OCI-LY1 (cell line): ENCODE results near the gene CXCR6.

Experiments
- H2AFZ ChIP-seq: fragments of 200-600 bp; sonication (generic), shearing (Covaris generic); 2 replicates; pipeline ENCODE4 v1.6.0; 2014; ENCODE audit warnings: antibody characterized with exemption, mild to moderate bottlenecking, low read length
- H3F3A ChIP-seq: fragments of 200-600 bp; sonication (generic), shearing (Covaris generic); 2 replicates; pipeline ENCODE4 v1.6.0; 2014; ENCODE audit warnings: mild to moderate bottlenecking, antibody characterized with exemption, low read length, moderate library complexity; ENCODE audit not compliant: insufficient read depth
- H3K27ac ChIP-seq: fragments of 200-600 bp; sonication (generic); 2 replicates; pipeline ENCODE4 v1.5.1; 2014; ENCODE audit warnings: low read length, mixed run types, mild to moderate bottlenecking, low read depth; ENCODE audit not compliant: poor library complexity, severe bottlenecking
- H3K27me3 ChIP-seq: fragments of 200-600 bp; sonication (generic); 2 replicates; pipeline ENCODE4 v1.6.0; 2014; ENCODE audit warnings: antibody characterized with exemption, mild to moderate bottlenecking, low read length, moderate library complexity; ENCODE audit not compliant: insufficient read depth
- H3K36me3 ChIP-seq: fragments of 200-600 bp; sonication (generic); 2 replicates; pipeline ENCODE4 v1.6.1; 2014; ENCODE audit warnings: mild to moderate bottlenecking, antibody characterized with exemption, low read length, moderate library complexity, mixed read lengths; ENCODE audit not compliant: insufficient read depth
- H3K4me1 ChIP-seq: fragments of 200-600 bp; sonication (generic); 2 replicates; pipeline ENCODE4 v1.5.1; 2014; ENCODE audit warnings: mild to moderate bottlenecking, low read length, moderate library complexity; ENCODE audit not compliant: insufficient read depth, severe bottlenecking
- H3K4me2 ChIP-seq: fragments of 200-600 bp; sonication (generic), shearing (Covaris generic); 2 replicates; pipeline ENCODE4 v1.6.1; 2014; ENCODE audit warnings: low read length
- H3K4me3 ChIP-seq: fragments of 200-600 bp; sonication (generic); 2 replicates; pipeline ENCODE4 v1.5.1; 2014; ENCODE audit warnings: low read length, low read depth, mild to moderate bottlenecking, mixed read lengths; ENCODE audit not compliant: poor library complexity, severe bottlenecking
- H3K79me2 ChIP-seq: fragments of 200-600 bp; shearing (Covaris generic); 2 replicates; pipeline ENCODE4 v1.6.1; 2016; ENCODE audit warnings: mixed run types, low read length, mixed read lengths; ENCODE audit not compliant: insufficient read depth
- H3K9ac ChIP-seq: fragments of 200-600 bp; sonication (generic), shearing (Covaris generic); 2 replicates; pipeline ENCODE4 v1.6.1; 2014; ENCODE audit warnings: mild to moderate bottlenecking, low read length, mixed read lengths
- H3K9me2 ChIP-seq: fragments of 200-600 bp; sonication (generic), shearing (Covaris generic); 2 replicates; pipeline ENCODE4 v1.6.1; 2014; ENCODE audit warnings: low read depth, mild to moderate bottlenecking, low read length, mixed read lengths
- H3K9me3 ChIP-seq: fragments of 200-600 bp; shearing (Covaris generic); 2 replicates; pipeline ENCODE4 v1.6.1; 2014; ENCODE audit warnings: low read length, mixed read lengths
- H4K20me1 ChIP-seq: fragments of 200-600 bp; sonication (generic), shearing (Covaris generic); 2 replicates; pipeline ENCODE4 v1.6.0; 2016; ENCODE audit warnings: mild to moderate bottlenecking, low read length; ENCODE audit not compliant: insufficient read depth
- EZH2 ChIP-seq: fragments of 200-600 bp; sonication (generic), shearing (Covaris generic); IDR thresholded peaks from 2 replicates; pipeline ENCODE4 v1.8.0; 2017; ENCODE audit warnings: borderline replicate concordance, mixed run types, mild to moderate bottlenecking, antibody characterized with exemption, low read length, moderate library complexity, mixed read lengths
- TF ChIP-seq, protein P1 (sequence below): fragments of 200-600 bp; sonication (generic), shearing (Covaris generic); IDR thresholded peaks from 2 replicates; pipeline ENCODE4 v1.5.1; 2017; ENCODE audit warnings: mild to moderate bottlenecking, antibody characterized with exemption, low read length, moderate library complexity, mixed read lengths

CXCR6 gene

DNA sequence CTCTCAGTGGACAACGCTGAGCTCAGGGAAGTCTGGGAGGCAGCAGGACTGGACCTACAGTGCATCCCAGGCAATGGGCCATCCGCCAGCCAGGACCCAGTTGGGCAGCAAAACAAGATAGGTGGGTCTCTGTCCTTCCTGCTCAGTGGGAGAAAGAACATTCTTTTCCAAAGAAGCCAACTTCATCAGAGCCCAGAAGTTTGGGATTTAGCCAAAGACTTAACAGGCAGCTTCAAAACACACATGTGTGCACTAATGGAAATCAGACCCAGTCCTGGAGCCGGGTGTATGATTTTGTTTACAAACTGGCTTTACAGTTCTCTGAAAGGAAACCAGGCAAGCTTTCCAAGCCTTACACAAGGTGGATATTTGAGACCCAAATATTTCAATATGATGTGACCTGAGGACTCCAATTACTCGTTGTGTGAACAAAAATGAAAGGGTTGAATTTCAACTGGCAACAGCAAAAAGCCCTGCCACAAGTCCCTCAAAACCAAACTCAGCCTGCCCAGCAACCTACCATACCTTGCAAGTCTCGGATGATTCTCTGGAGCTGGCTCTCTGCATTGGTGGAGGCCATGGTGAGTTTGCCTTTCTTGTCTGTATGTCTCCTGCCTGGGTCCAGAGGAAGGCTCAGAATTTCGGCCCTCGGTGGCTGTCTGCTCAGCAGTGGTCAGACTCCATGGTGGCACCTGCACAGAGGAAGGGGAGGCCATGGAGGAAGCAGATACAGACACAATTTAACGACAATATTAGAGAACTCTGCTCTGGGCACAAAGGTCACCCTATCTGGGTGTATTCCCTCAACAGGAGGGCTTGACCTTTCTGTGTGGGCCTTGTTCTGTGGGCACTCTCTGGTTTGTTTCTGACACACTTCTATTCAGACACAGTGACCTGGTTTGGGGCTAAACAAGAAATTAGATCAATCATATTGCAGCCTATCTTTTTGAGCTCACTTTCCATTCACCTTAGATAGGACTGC is 41.4 kb downstream of the CXCR6 start:
- Histone ChIP-seq H3K79me2 (peaks cover 4% of the 10 kb centered on the region), H3F3A (no peaks in the 10 kb centered on the region), H3K9me3 (no peaks in the 10 kb centered on the region), H3K4me1 (no peaks in the 10 kb centered on the region), H2AFZ (no peak overlapping the region), H3K9me2 (no peaks in the 10 kb centered on the region), H4K20me1 (no peaks in the 10 kb centered on the region), H3K4me3 (no peak overlapping the region), H3K27ac (no peak overlapping the region), H3K4me2 (no peak overlapping the region), H3K36me3 (peaks cover 55% of the 10 kb centered on the region), H3K27me3 (no peaks in the 10 kb centered on the region), H3K9ac (no peak overlapping the region)
- TF ChIP-seq, protein P1, sequence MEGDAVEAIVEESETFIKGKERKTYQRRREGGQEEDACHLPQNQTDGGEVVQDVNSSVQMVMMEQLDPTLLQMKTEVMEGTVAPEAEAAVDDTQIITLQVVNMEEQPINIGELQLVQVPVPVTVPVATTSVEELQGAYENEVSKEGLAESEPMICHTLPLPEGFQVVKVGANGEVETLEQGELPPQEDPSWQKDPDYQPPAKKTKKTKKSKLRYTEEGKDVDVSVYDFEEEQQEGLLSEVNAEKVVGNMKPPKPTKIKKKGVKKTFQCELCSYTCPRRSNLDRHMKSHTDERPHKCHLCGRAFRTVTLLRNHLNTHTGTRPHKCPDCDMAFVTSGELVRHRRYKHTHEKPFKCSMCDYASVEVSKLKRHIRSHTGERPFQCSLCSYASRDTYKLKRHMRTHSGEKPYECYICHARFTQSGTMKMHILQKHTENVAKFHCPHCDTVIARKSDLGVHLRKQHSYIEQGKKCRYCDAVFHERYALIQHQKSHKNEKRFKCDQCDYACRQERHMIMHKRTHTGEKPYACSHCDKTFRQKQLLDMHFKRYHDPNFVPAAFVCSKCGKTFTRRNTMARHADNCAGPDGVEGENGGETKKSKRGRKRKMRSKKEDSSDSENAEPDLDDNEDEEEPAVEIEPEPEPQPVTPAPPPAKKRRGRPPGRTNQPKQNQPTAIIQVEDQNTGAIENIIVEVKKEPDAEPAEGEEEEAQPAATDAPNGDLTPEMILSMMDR, result no peak
- TF ChIP-seq EZH2, result no peak

GRCh38 chr3:45985532-45986302 is 42.5 kb downstream of the CXCR6 start:
- no peak overlapping the region for H3K4me3 ChIP-seq
- no peaks in the 10 kb centered on the region for H3K9me2 ChIP-seq
- H3K27ac ChIP-seq, result no peak overlapping the region
- no peaks in the 10 kb centered on the region for H3K9me3 ChIP-seq
- H3K4me2 ChIP-seq, result no peak overlapping the region
- H4K20me1 ChIP-seq, result no peaks in the 10 kb centered on the region
- H3K9ac ChIP-seq, result no peak overlapping the region
- peaks cover 45% of the 10 kb centered on the region for H3K36me3 ChIP-seq
- peaks cover 4% of the 10 kb centered on the region for H3K79me2 ChIP-seq
- H3K27me3 ChIP-seq, result no peaks in the 10 kb centered on the region
- no peaks in the 10 kb centered on the region for H3K4me1 ChIP-seq
- no peak overlapping the region for H2AFZ ChIP-seq
- TF ChIP-seq, protein P1, result no peak
- H3F3A ChIP-seq, result no peaks in the 10 kb centered on the region

DNA sequence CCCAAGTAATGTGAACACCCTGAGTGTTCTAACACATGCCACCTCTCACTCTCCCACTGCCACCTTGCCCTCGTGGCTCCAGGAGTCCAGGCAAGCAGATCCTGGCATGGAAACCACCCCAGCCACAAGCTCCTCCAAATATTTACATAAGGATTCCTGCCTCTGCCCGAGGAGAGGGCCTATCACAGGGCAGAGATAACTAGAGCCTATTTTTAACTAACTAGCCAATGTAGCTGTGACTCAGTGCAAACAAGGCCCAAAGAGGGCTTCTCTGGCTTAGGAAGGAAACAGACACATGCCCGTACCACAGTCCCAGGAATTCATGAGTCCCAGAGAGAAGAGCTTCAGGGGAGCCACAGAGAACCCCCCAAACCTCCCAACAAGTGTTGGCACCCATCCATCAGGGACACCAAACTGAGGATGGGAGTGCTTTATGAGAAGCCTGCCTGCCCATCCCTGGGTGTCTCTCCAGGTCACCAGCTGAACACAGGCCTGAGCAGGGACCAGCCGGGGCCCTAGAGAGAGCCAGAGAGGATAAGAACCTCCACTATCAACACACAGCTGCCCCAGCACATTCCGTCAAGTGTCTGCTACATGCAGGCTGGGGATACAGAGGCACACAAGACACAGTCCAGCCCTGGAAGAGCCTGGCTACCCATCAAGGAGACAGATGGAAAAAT is 43.2 kb downstream of the CXCR6 start:
- Histone ChIP-seq H3F3A (no peaks in the 10 kb centered on the region), H3K27ac (no peak overlapping the region), H3K4me1 (no peaks in the 10 kb centered on the region), H3K9me2 (no peaks in the 10 kb centered on the region), H3K4me3 (no peak overlapping the region), H4K20me1 (no peaks in the 10 kb centered on the region), H3K4me2 (no peak overlapping the region), H3K36me3 (peaks cover 37% of the 10 kb centered on the region), H3K27me3 (no peaks in the 10 kb centered on the region), H2AFZ (no peak overlapping the region), H3K9me3 (no peaks in the 10 kb centered on the region), H3K79me2 (peaks cover 4% of the 10 kb centered on the region), H3K9ac (no peak overlapping the region)
- TF ChIP-seq, protein P1, result no peak
- TF ChIP-seq EZH2, result no peak
